ENCODE data around the gene TPRX2.
A peak's percentile ranks its signal among the peaks of the same experiment; 100 is the strongest.
"Not testable (repeated sequence)": the region's sequence is repeated elsewhere in the genome, so short reads cannot be mapped to it uniquely, and the experiment has no call there.

TPRX2 gene

DNA sequence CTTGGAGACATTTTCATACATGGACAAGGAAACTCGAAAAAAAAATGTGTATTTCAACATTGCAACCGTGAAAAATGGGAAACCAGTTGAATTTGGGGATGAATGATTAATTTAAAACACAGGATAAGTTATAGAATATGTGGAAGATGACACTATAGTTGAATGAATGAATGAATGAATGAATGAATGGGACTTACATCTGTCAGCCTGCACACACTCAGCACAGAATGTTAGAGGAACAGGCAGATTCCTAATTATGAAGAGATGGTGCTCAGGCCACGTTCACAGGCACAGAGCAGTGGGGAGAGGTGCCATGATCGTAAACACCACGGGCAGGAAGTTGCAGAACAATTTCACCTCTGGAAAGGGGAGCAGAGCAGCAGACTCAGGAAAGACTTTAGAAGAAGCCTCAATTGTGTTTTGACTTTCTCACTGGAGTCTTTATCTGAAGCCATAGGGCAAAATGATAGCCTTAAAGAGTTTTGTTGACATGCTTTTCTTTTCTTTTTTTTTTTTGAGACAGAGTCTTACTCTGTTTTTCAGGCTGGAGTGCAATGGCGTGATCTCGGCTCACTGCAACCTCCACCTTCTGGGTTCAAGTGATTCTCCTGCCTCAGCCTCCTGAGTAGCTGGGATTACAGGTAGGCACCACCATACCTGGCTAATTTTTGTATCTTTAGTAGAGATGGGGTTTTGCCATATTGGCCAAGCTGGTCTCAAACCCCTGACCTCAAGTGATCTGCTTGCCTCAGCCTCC, 32.0 kb downstream of the TPRX2 start:
- DNase-seq (no peak), ATAC-seq (no peak)
- Mint-ChIP-seq H3K4me1 (no peaks in the 10 kb centered on the region), H3K4me3 (no peak overlapping the region), H3K27me3 (peaks cover 2% of the 10 kb centered on the region), H3K27ac (no peak overlapping the region), H3K9me3 (peaks cover 0 to 8% of the 10 kb centered on the region in 2 donors)

DNA sequence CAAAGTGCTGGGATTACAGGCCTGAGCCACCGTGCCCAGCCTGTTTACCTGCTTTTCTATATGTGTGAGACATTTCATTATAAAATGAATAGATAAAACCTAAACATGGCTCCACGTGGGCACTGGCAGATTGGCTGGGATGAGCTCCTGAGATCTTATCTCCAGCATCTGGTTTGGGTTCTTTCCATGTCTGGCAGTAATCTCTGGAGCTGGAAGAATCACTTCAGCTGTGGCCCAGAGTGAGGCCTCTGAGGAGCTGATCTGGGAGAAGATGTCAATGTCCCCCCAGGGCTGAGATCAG, 32.5 kb downstream of the TPRX2 start:
- Mint-ChIP-seq H3K9me3 (peaks cover 0 to 8% of the 10 kb centered on the region in 2 donors), H3K4me1 (no peaks in the 10 kb centered on the region), H3K4me3 (no peak overlapping the region), H3K27ac (no peak overlapping the region), H3K27me3 (no peaks in the 10 kb centered on the region)
- ATAC-seq (no peak), DNase-seq (no peak)

DNA sequence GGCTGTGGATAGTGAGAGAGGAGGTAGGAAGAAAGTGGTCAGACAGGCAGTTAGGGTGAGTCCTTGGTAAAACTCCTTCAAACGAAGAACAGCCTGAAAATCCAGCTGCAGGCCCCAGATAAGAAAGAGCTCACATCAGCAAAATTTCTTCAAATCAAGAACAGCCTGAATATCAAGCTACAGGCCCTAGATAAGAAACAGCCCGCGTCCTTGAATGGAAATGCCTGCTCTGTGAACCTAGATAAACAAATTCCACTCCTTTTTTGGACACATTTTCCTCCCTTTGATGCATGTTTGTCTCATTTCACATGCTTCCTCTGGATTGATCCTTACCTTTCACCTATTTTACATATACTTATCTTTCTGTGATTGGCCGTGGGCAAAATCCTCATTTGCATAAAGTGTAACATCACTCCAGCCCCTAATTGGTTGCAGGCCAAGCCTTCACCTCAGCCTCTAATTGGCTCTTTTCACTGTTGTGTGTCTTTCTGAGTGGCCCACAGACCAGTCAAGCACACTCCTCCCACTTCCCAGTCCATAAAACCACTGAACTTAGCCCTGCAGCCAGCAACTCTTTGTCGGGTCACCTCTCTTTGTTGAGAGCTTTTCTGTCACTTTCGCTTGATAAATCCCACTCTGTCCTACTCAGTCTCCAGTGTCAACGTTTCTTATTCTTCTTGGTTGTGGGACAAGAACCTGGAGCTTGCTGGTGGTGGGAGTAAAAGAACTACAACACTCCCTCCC, 33.1 kb downstream of the TPRX2 start:
- DNase-seq (no peak), ATAC-seq (no peak)
- Mint-ChIP-seq H3K9me3 (peaks cover 0 to 8% of the 10 kb centered on the region in 2 donors), H3K27me3 (no peaks in the 10 kb centered on the region), H3K4me1 (no peaks in the 10 kb centered on the region), H3K4me3 (no peak overlapping the region), H3K27ac (no peak overlapping the region)

DNA sequence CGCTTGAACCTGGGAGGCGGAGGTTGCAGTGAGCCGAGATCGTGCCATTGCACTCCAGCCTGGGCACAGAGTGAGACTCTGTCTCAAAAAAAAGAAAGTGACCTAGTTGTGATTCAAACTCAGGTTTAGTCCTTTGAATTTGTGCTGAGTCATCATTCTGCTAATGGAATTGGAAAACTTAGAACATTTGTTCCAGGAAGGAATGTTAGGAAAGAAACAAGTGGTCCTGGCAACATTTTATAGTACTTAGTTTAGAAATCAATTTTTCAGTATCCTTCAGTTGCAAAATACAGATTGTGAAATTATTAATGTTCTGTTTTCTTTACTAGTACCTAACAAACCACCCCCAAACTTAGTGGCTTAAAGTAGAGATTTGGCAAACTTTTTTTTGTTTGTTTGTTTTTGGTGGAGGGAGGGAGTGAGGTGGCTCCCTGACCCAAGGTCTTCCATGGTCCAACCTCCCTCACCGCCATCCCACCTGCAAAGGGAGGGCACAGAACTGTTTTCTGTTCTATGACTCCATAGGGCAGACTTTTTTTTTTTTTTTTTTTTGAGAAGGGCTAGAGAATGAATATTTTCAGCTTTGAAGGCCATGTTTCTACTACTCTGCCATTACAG, 36.2 kb downstream of the TPRX2 start:
- no peaks in the 10 kb centered on the region for H3K27me3 Mint-ChIP-seq
- peaks cover 0 to 8% of the 10 kb centered on the region in 2 donors for H3K9me3 Mint-ChIP-seq
- DNase-seq (no peak), ATAC-seq (no peak)
- H3K27ac Mint-ChIP-seq = no peak overlapping the region
- no peaks in the 10 kb centered on the region for H3K4me1 Mint-ChIP-seq
- no peak overlapping the region for H3K4me3 Mint-ChIP-seq

DNA sequence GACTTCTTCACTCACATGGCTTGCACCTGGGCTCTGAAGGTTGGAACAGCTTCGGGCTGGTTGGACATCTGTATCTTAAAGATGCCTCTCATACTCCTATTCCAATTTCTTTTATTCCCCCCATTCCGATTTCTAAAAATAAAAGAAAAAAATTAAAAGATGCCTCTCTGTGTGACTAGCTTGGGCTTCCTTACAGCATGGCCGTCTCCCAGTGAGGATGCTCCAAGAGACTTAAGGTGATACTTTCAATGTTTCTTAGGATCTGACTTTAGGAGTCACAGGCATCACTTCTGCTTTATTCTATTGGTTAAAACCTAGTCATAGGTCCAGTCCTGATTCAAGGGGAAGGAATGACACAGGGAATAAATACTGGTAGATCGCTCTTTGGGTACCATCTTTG, 37.0 kb downstream of the TPRX2 start:
- DNase-seq (no peak), ATAC-seq (no peak)
- Mint-ChIP-seq H3K4me1 (no peaks in the 10 kb centered on the region), H3K27me3 (no peaks in the 10 kb centered on the region), H3K4me3 (no peak overlapping the region), H3K9me3 (peaks cover 0 to 8% of the 10 kb centered on the region in 2 donors), H3K27ac (no peak overlapping the region)

DNA sequence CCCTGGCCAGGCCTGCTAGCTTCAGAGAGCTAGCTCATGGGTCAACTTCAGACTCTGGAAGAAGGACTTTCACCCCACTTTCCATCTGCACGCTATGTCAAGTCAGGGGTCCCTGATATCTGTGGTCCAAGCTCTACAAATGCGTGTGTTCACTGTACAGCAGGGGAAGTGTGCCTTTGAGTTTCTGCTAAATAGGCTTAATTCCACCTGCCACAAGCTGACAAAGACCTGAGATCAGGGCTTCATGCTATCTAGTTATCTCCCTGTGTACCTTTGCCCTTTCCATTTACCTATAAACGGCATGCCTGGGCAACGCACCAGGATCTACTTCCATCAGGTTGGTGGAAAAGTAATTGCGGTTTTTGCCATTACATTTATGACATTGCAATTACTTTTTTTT, 37.7 kb downstream of the TPRX2 start:
- H3K4me1 Mint-ChIP-seq = no peaks in the 10 kb centered on the region
- no peak for DNase-seq
- H3K4me3 Mint-ChIP-seq = no peak overlapping the region
- H3K9me3 Mint-ChIP-seq = peaks cover 0 to 8% of the 10 kb centered on the region in 2 donors
- H3K27me3 Mint-ChIP-seq = peaks cover 6% of the 10 kb centered on the region
- no peak overlapping the region for H3K27ac Mint-ChIP-seq
- ATAC-seq = no peak

DNA sequence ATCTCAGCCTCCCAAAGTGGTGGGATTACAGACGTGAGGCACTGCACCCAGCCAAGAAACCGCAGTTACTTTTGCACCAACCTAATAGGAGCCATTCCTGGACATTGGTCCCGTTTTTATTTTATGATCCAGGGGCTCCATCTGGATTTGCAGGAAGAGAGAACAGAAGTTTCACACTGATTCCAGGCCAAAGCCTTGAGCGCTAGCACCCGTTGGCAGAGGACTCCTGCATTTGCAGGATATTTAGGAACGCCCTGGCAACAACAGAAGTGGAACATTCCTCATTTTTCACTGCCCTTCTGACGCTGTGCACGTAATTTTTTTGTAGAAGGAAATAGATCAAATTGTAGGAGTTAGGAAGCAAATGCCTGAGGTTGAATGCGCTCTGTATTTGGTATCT, 38.8 kb downstream of the TPRX2 start:
- Mint-ChIP-seq H3K9me3 (no peaks in the 10 kb centered on the region), H3K27me3 (peaks cover 6% of the 10 kb centered on the region), H3K27ac (peak overlapping the region in 1 of 2 donors; percentile 27), H3K4me1 (no peaks in the 10 kb centered on the region), H3K4me3 (no peak overlapping the region)
- DNase-seq (no peak), ATAC-seq (no peak)

DNA sequence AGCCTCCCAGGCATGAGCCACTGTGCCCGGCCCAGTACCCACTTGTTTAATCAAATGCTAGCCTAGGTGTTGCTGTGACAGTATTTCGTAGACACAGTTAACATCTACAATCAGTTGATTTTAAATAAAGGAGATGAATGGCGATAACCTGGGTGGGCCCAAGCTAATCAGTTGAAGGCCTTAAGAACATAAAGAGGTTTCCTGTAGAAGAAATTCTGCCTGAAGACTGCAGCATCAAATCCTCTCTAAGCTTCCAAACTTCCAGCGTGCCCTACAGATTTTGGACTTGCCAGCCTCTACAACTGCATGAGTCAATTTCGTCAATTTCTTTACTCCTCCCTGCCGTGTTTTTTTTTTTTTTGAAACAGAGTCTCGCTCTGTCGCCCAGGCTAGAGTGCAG, 40.3 kb downstream of the TPRX2 start:
- Mint-ChIP-seq H3K27me3 (peaks cover 6% of the 10 kb centered on the region), H3K9me3 (no peaks in the 10 kb centered on the region), H3K27ac (no peak overlapping the region), H3K4me1 (no peaks in the 10 kb centered on the region), H3K4me3 (no peak overlapping the region)
- no peak for DNase-seq
- ATAC-seq = no peak

DNA sequence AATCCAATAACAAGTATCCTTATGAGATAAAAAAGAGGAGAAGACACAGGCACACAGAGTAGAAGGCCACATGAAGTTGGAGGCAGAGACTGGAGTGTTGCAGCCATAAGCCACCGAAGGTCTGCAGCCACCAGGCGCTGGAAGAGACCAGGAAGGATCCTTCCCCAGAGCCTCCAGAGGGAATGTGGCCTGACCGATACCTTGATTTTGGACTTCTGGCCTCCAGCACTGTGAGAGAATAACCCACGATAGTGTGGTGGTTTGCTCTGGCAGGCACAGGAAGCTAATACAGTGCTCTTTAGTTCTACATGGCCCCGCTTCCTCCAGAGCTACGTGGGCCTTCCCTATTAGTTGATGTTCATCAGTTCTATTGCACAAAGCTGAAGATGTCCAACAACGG, 42.3 kb downstream of the TPRX2 start:
- Mint-ChIP-seq H3K4me1 (no peaks in the 10 kb centered on the region), H3K9me3 (no peaks in the 10 kb centered on the region), H3K27ac (no peak overlapping the region), H3K4me3 (no peak overlapping the region), H3K27me3 (peaks cover 6% of the 10 kb centered on the region)
- ATAC-seq (no peak), DNase-seq (no peak)

DNA sequence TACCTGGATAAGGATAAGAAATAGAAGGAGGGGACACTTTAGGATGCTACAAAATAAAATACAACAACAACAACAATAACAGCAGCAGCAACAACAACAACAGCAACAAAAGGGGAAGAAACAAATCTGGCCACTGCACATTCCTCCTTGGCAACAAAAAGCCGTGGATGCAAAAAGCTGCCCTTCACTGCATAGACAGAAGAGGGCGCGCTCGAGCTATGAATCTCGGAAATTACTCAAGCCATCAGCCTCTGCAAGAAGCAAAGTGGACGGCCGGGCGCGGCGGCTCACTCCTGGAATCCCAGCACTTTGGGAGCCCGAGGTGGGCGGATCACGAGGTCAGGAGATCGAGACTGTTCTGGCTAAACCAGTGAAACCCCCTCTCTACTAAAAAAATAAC, 50.3 kb downstream of the TPRX2 start:
- H3K4me3 Mint-ChIP-seq, H3K4me1 Mint-ChIP-seq, H3K9me3 Mint-ChIP-seq, ATAC-seq, H3K27me3 Mint-ChIP-seq, H3K27ac Mint-ChIP-seq: not testable (repeated sequence)
- DNase-seq = peak; percentile 78 to 86

DNA sequence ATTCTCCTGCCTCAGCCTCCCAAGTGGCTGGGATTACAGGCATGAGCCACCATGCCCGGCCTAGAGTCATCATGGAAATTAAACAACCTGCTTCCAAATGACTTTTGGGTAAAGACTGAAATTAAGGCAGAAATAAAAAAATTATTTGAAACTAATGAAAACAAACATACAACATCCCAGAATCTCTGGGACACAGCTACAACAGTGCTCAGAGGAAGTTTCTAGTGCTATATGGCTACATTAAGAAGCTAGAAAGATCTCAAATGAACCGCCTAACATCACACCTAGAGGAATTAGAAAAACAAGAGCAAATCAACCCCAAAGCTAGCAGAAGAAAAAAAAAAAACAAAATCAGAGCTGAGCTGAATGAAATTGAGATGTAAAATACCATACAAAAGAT, 51.2 kb downstream of the TPRX2 start:
- H3K9me3 Mint-ChIP-seq, ATAC-seq, H3K4me1 Mint-ChIP-seq, H3K27me3 Mint-ChIP-seq, H3K4me3 Mint-ChIP-seq, DNase-seq, H3K27ac Mint-ChIP-seq: not testable (repeated sequence)

Data from stimulated activated naive CD8-positive, alpha-beta T cell treated with anti-CD3 and anti-CD28 coated beads, Interleukin-15, amount 100 ng/mL, for 72 hours (primary cell).